CD1c-positive myeloid dendritic cell (primary cell): ENCODE data around the gene IL10.
A peak's percentile ranks its signal among the peaks of the same experiment; 100 is the strongest.
"Not testable (repeated sequence)": the region's sequence is repeated elsewhere in the genome, so short reads cannot be mapped to it uniquely, and the experiment has no call there.

Experiments
- DNase-seq: peaks from one replicate; pipeline ENCODE4 v3.0.0-alpha.2; 2016; ENCODE audit errors: extremely low spot score

Gene IL10

GRCh38 chr1:206793620-206794019, 21.3 kb upstream of the IL10 start:
- no peak for DNase-seq

GRCh38 chr1:206792939-206793607, 20.8 kb upstream of the IL10 start:
- no peak for DNase-seq

- DNase-seq = no peak
Observed at GRCh38 chr1:206790502-206791250, 18.4 kb upstream of the IL10 start.

- no peak for DNase-seq
Observed at GRCh38 chr1:206788487-206789050, 16.3 kb upstream of the IL10 start.

GRCh38 chr1:206787891-206788290, 15.6 kb upstream of the IL10 start:
- DNase-seq = no peak

GRCh38 chr1:206786212-206786886, 14.1 kb upstream of the IL10 start:
- no peak for DNase-seq

GRCh38 chr1:206785182-206785765, 13.0 kb upstream of the IL10 start:
- DNase-seq = no peak

- DNase-seq = no peak
Observed at GRCh38 chr1:206784471-206784903, 12.2 kb upstream of the IL10 start.

GRCh38 chr1:206783506-206783905, 11.2 kb upstream of the IL10 start:
- no peak for DNase-seq

- DNase-seq = no peak
Observed at GRCh38 chr1:206782448-206782847, 10.2 kb upstream of the IL10 start.

GRCh38 chr1:206779638-206780037, 7.3 kb upstream of the IL10 start:
- peak; percentile 41 for DNase-seq

GRCh38 chr1:206778911-206779310, 6.6 kb upstream of the IL10 start:
- DNase-seq = not testable (repeated sequence)

- DNase-seq = no peak
Observed at GRCh38 chr1:206778031-206778430, 5.7 kb upstream of the IL10 start.

- DNase-seq = no peak
Observed at GRCh38 chr1:206776229-206776628, 3.9 kb upstream of the IL10 start.

GRCh38 chr1:206774093-206774492, 1.8 kb upstream of the IL10 start:
- peak; percentile 76 for DNase-seq

GRCh38 chr1:206771338-206771692, 979 bp downstream of the IL10 start:
- no peak for DNase-seq

- DNase-seq = peak; percentile 87
Observed at GRCh38 chr1:206770531-206771337, 1.6 kb downstream of the IL10 start, which contains the start of gene IL19. TSS of gene IL19 (plus strand) at chr1:206770773. CDS start at chr1:206836663, 65,890 bp downstream.

GRCh38 chr1:206769304-206769731, 3.0 kb downstream of the IL10 start:
- DNase-seq = no peak

- DNase-seq = no peak
Observed at GRCh38 chr1:206768472-206769303, 3.6 kb downstream of the IL10 start.

GRCh38 chr1:206766251-206766856, 5.9 kb downstream of the IL10 start:
- peak; percentile 89 for DNase-seq
